Endodermal cell (in vitro differentiated cells): ENCODE results near the gene NDUFV1. TPM values are rescaled to one million over a fixed set of nuclear protein-coding genes. Genes with fewer than 3 reads are reported as not detected.
A peak's percentile ranks its signal among the peaks of the same experiment; 100 is the strongest.

ENCODE experiments used
- DNase-seq: peaks from one replicate; pipeline ENCODE4 v3.0.0-alpha.2; 2017
- H3K27ac ChIP-seq: 2 replicates; pipeline ENCODE4 v1.5.1; 2013; ENCODE audit warnings: mild to moderate bottlenecking, low read depth, low read length, moderate library complexity
- H3K27me3 ChIP-seq: 2 replicates; pipeline ENCODE4 v1.6.1; 2013; ENCODE audit warnings: mild to moderate bottlenecking, low read length, moderate library complexity; ENCODE audit not compliant: insufficient read depth, control insufficient read depth, poor library complexity, severe bottlenecking
- H3K36me3 ChIP-seq: 2 replicates; pipeline ENCODE4 v1.7.0; 2013; ENCODE audit warnings: mild to moderate bottlenecking, low read length, moderate library complexity; ENCODE audit not compliant: control insufficient read depth, insufficient read depth
- H3K4me1 ChIP-seq: one replicate; pipeline ENCODE4 v1.7.0; 2013; ENCODE audit warnings: low read length; ENCODE audit not compliant: control insufficient read depth, insufficient read depth
- H3K4me3 ChIP-seq: 2 replicates; pipeline ENCODE4 v1.5.1; 2013; ENCODE audit warnings: mild to moderate bottlenecking, low read length, moderate library complexity
- H3K9ac ChIP-seq: 2 replicates; pipeline ENCODE4 v1.6.1; 2013; ENCODE audit warnings: mild to moderate bottlenecking, low read length, moderate library complexity; ENCODE audit not compliant: poor library complexity, severe bottlenecking; ENCODE audit errors: extremely low read depth
- H3K9me3 ChIP-seq: 2 replicates; pipeline ENCODE4 v1.6.1; 2013; ENCODE audit warnings: mild to moderate bottlenecking, low read length, moderate library complexity; ENCODE audit not compliant: control insufficient read depth
- H3K27ac Mint-ChIP-seq: 2 replicates; pipeline ENCODE4 v1.8.0; 2020; ENCODE audit warnings: mixed read lengths
- H3K27me3 Mint-ChIP-seq: 2 replicates; pipeline ENCODE4 v1.8.0; 2021; ENCODE audit warnings: mild to moderate bottlenecking, mixed read lengths; ENCODE audit not compliant: insufficient read depth
- H3K36me3 Mint-ChIP-seq: 2 replicates; pipeline ENCODE4 v1.8.0; 2020; ENCODE audit warnings: low read depth, mixed read lengths
- H3K4me1 Mint-ChIP-seq: 2 replicates; pipeline ENCODE4 v1.8.0; 2020; ENCODE audit warnings: mixed read lengths
- H3K4me3 Mint-ChIP-seq: 2 replicates; pipeline ENCODE4 v1.8.0; 2020; ENCODE audit warnings: mild to moderate bottlenecking, moderate library complexity, mixed read lengths
- H3K9me3 Mint-ChIP-seq: 2 replicates; pipeline ENCODE4 v1.8.0; 2020; ENCODE audit warnings: mild to moderate bottlenecking, mixed read lengths
- CTCF ChIP-seq: fragments of 200-600 bp; sonication (generic); conservative IDR thresholded peaks from 2 replicates; pipeline ENCODE4 v1.5.0; 2021; ENCODE audit warnings: antibody characterized with exemption, mild to moderate bottlenecking
- WGBS, 2 experiments: methylation state at CpG; one replicate each; pipeline versions ENCODE4 v1.1.5 to v1.1.7; 2013; ENCODE audit warnings: missing lambda C conversion rate in 2 of 2, mixed read lengths in 1 of 2; ENCODE audit not compliant: insufficient coverage in 1 of 2, insufficient read length in 1 of 2; 5-methylcytosine and 5-hydroxymethylcytosine counted together
- total RNA-seq, 2 donors: library from RNA; stranded (reverse); fragmentation: NEBNext Ultra II Directional in 1 of 2; extraction: Animal tissue kit (Norgen Biotek cat#: 25700) in 1 of 2; gene quantifications; 2 replicates in 1 of 2; 3 replicates in 1 of 2; pipeline ENCODE4 v1.2.1, GENCODE V29; 2021

Gene NDUFV1
- total RNA-seq, 2 donors from 2014 or later = 135 to 160 TPM

- no peaks in the 10 kb centered on the region for H3K36me3 Mint-ChIP-seq
- no peaks in the 10 kb centered on the region for H3K4me1 Mint-ChIP-seq
- peaks cover 12% of the 10 kb centered on the region for H3K27me3 Mint-ChIP-seq
- H3K27ac ChIP-seq = no peak overlapping the region
- peak; percentile 92 for TF ChIP-seq CTCF
- no peak overlapping the region for H3K9ac ChIP-seq
- H3K27me3 ChIP-seq = no peaks in the 10 kb centered on the region
- H3K27ac Mint-ChIP-seq = no peak overlapping the region
- no peaks in the 10 kb centered on the region for H3K36me3 ChIP-seq
- DNase-seq = peak; percentile 84
- no peaks in the 10 kb centered on the region for H3K4me1 ChIP-seq
- peaks cover 4% of the 10 kb centered on the region for H3K9me3 Mint-ChIP-seq
- 64 to 68% methylated on average over 21 of the region's 21 CpGs for WGBS, 2 experiments
- H3K4me3 Mint-ChIP-seq = no peak overlapping the region
- no peak overlapping the region for H3K4me3 ChIP-seq
- H3K9me3 ChIP-seq = no peaks in the 10 kb centered on the region
Measured at GRCh38 chr11:67572747-67573419, 33.9 kb upstream of the NDUFV1 start.

GRCh38 chr11:67574938-67575337 lies 31.8 kb upstream of the NDUFV1 start:
- H3K9ac ChIP-seq = no peak overlapping the region
- no peak overlapping the region for H3K27ac ChIP-seq
- peak; percentile 6 for DNase-seq
- H3K36me3 ChIP-seq = no peaks in the 10 kb centered on the region
- no peaks in the 10 kb centered on the region for H3K4me1 ChIP-seq
- Mint-ChIP-seq H3K9me3 (peaks cover 4% of the 10 kb centered on the region), H3K27ac (no peak overlapping the region), H3K27me3 (peaks cover 14% of the 10 kb centered on the region), H3K4me3 (no peak overlapping the region), H3K4me1 (peaks cover 3% of the 10 kb centered on the region), H3K36me3 (no peaks in the 10 kb centered on the region)
- TF ChIP-seq CTCF = no peak
- H3K4me3 ChIP-seq = no peak overlapping the region
- no peaks in the 10 kb centered on the region for H3K9me3 ChIP-seq
- 33 to 72% methylated on average over 1 to 3 of the region's 3 CpGs for WGBS, 2 experiments
- no peaks in the 10 kb centered on the region for H3K27me3 ChIP-seq

- peaks cover 17% of the 10 kb centered on the region for H3K4me1 Mint-ChIP-seq
- WGBS, 2 experiments = 89 to 90% methylated on average over 7 to 14 of the region's 14 CpGs
- H3K27ac Mint-ChIP-seq = no peak overlapping the region
- Histone ChIP-seq H3K27me3 (no peaks in the 10 kb centered on the region), H3K9ac (no peak overlapping the region), H3K27ac (no peak overlapping the region), H3K4me1 (no peaks in the 10 kb centered on the region), H3K9me3 (no peaks in the 10 kb centered on the region), H3K4me3 (no peak overlapping the region), H3K36me3 (no peaks in the 10 kb centered on the region)
- peak; percentile 34 for TF ChIP-seq CTCF
- H3K36me3 Mint-ChIP-seq = no peaks in the 10 kb centered on the region
- peak; percentile 70 for DNase-seq
- no peak overlapping the region for H3K4me3 Mint-ChIP-seq
- H3K9me3 Mint-ChIP-seq = no peaks in the 10 kb centered on the region
- peaks cover 12% of the 10 kb centered on the region for H3K27me3 Mint-ChIP-seq
Measured at GRCh38 chr11:67576735-67577475, 29.8 kb upstream of the NDUFV1 start.
